Caco-2 (cell line): ENCODE results near the gene ZNF554. TPM values are rescaled to one million over a fixed set of nuclear protein-coding genes. Genes with fewer than 3 reads are reported as not detected.

ENCODE experiments used
- BruUV-seq: library from RNA; stranded (reverse); fragments of 400-500 nt; replicated peaks from 2 replicates; lab custom pipeline; 2021; lab: Mats Ljungman, UMichigan
- CTCF ChIA-PET: fragments of 300-600 bp; sonication (Branson Sonifier 250); formaldehyde crosslinking; loops from one replicate; lab custom pipeline; 2022; ENCODE audit warnings: antibody characterized with exemption; lab: Charles Lee
- POLR2A ChIA-PET: fragments of 300-600 bp; sonication (Branson Sonifier 250); formaldehyde crosslinking; loops from one replicate; lab custom pipeline; 2022; ENCODE audit warnings: antibody characterized with exemption; lab: Charles Lee
- DNase-seq, 2 experiments: peaks; one replicate each; pipeline versions ENCODE4 v3.0.0 to v3.0.0-alpha.2; 2020 to 2022
- H3K27me3 ChIP-seq: replicated peaks from 2 replicates; pipeline ENCODE4 v1.6.0; 2011; ENCODE audit warnings: low read length; ENCODE audit not compliant: control insufficient read depth, insufficient read depth
- H3K36me3 ChIP-seq: 2 replicates; pipeline ENCODE4 v1.5.1; 2011; ENCODE audit warnings: low read length; ENCODE audit not compliant: control insufficient read depth, insufficient read depth
- H3K4me1 ChIP-seq: fragments of 250-450 bp; sonication (Bioruptor Pico); 2 replicates; pipeline ENCODE4 v1.5.1; 2020; ENCODE audit warnings: mild to moderate bottlenecking
- H3K4me3 ChIP-seq: 2 replicates; pipeline ENCODE4 v1.5.1; 2011; ENCODE audit warnings: low read depth, mild to moderate bottlenecking, control low read depth, low read length
- H3K9me3 ChIP-seq: fragments of 250-450 bp; sonication (Bioruptor Pico); 2 replicates; pipeline ENCODE4 v1.5.1; 2020; ENCODE audit warnings: mild to moderate bottlenecking, moderate library complexity
- H3K27ac Mint-ChIP-seq: one replicate; pipeline ENCODE4 v1.8.0; 2022; ENCODE audit warnings: mixed read lengths; ENCODE audit not compliant: unreplicated experiment
- H3K27me3 Mint-ChIP-seq: one replicate; pipeline ENCODE4 v1.8.0; 2022; ENCODE audit warnings: mixed read lengths; ENCODE audit not compliant: insufficient read depth, unreplicated experiment
- H3K36me3 Mint-ChIP-seq: one replicate; pipeline ENCODE4 v1.8.0; 2022; ENCODE audit warnings: mild to moderate bottlenecking, mixed read lengths; ENCODE audit not compliant: insufficient read depth, unreplicated experiment
- H3K4me1 Mint-ChIP-seq: one replicate; pipeline ENCODE4 v1.8.0; 2022; ENCODE audit warnings: low read depth, mixed read lengths; ENCODE audit not compliant: unreplicated experiment
- H3K4me3 Mint-ChIP-seq: one replicate; pipeline ENCODE4 v1.8.0; 2022; ENCODE audit warnings: mild to moderate bottlenecking, moderate library complexity, mixed read lengths; ENCODE audit not compliant: unreplicated experiment
- H3K9me3 Mint-ChIP-seq: one replicate; pipeline ENCODE4 v1.8.0; 2022; ENCODE audit warnings: mixed read lengths; ENCODE audit not compliant: unreplicated experiment
- CTCF ChIP-seq, 2 experiments: fragments of 200-600 bp in 1 of 2; IDR thresholded peaks; 1 replicate in 1 of 2; 2 replicates in 1 of 2; pipeline versions ENCODE4 v1.5.1 to v1.8.0; 2011 to 2022; ENCODE audit warnings: antibody characterized with exemption in 1 of 2, control low read depth in 1 of 2, inconsistent platforms in 1 of 2, low read depth in 1 of 2, low read length in 1 of 2, mild to moderate bottlenecking in 1 of 2, moderate library complexity in 1 of 2; ENCODE audit not compliant: insufficient read depth in 1 of 2, severe bottlenecking in 1 of 2, unreplicated experiment in 1 of 2
- intact Hi-C: fragments of 100-400 bp; cut with micrococcal nuclease; formaldehyde crosslinking; loops from one replicate; pipeline ENCODE4 v1.10.0; 2022; ENCODE audit not compliant: unreplicated experiment
- total RNA-seq: library from RNA; stranded (reverse); gene quantifications from 2 replicates; pipeline ENCODE4 v1.2.3, GENCODE V29; 2022

The ZNF554 gene
- total RNA-seq, 1 experiment from 2014 or later, result 3.7 TPM

GRCh38 chr19:2775556-2776430 lies 43.9 kb upstream of the ZNF554 start:
- ChIA-PET CTCF (interaction anchor here (0.6 kb wide), 1 partner anchor 321 kb away, joined by 3 read pairs; no protein-coding TSS in a partner anchor), POLR2A (no interaction called here)
- Histone ChIP-seq H3K4me3 (no peak overlapping the region), H3K27me3 (no peaks in the 10 kb centered on the region), H3K4me1 (no peaks in the 10 kb centered on the region), H3K9me3 (no peaks in the 10 kb centered on the region), H3K36me3 (no peaks in the 10 kb centered on the region)
- H3K4me3 Mint-ChIP-seq, result no peak overlapping the region
- intact Hi-C loops, result no loop called here
- no peaks in the 10 kb centered on the region for H3K27me3 Mint-ChIP-seq
- no peaks in the 10 kb centered on the region for H3K9me3 Mint-ChIP-seq
- no TSS peak for BruUV-seq
- TF ChIP-seq CTCF (IDR thresholded peaks at IDR 0.05; ENCODE audit: insufficient read depth in 1 of 2, low read depth in 1 of 2, low read length in 1 of 2, severe bottlenecking in 1 of 2, unreplicated experiment in 1 of 2), result no peak
- H3K27ac Mint-ChIP-seq, result no peak overlapping the region
- no peak for DNase-seq
- H3K36me3 Mint-ChIP-seq, result peaks cover 46% of the 10 kb centered on the region
- no peaks in the 10 kb centered on the region for H3K4me1 Mint-ChIP-seq

GRCh38 chr19:2777952-2778683 lies 41.5 kb upstream of the ZNF554 start:
- POLR2A ChIA-PET, result interaction anchor here (0.6 to 0.7 kb wide), 2 partner anchors 20 to 109 kb away, joined by 3 to 8 read pairs; no protein-coding TSS in a partner anchor
- Histone ChIP-seq H3K4me3 (no peak overlapping the region), H3K27me3 (no peaks in the 10 kb centered on the region), H3K4me1 (peaks cover 7% of the 10 kb centered on the region; the same call in 1 of the 2 replicates), H3K36me3 (no peaks in the 10 kb centered on the region), H3K9me3 (no peaks in the 10 kb centered on the region)
- Mint-ChIP-seq H3K27me3 (no peaks in the 10 kb centered on the region), H3K9me3 (no peaks in the 10 kb centered on the region), H3K36me3 (peaks cover 50% of the 10 kb centered on the region), H3K4me1 (no peaks in the 10 kb centered on the region), H3K27ac (no peak overlapping the region), H3K4me3 (no peak overlapping the region)
- intact Hi-C loops, result no loop called here
- DNase-seq, result no peak
- BruUV-seq, result no TSS peak
- CTCF ChIA-PET, result no interaction called here
- TF ChIP-seq CTCF (IDR thresholded peaks at IDR 0.05; ENCODE audit: insufficient read depth in 1 of 2, low read depth in 1 of 2, low read length in 1 of 2, severe bottlenecking in 1 of 2, unreplicated experiment in 1 of 2), result no peak

GRCh38 chr19:2779121-2779740 lies 40.4 kb upstream of the ZNF554 start:
- Mint-ChIP-seq H3K27ac (no peak overlapping the region), H3K36me3 (peaks cover 55% of the 10 kb centered on the region), H3K4me1 (peaks cover 6% of the 10 kb centered on the region), H3K27me3 (no peaks in the 10 kb centered on the region), H3K4me3 (no peak overlapping the region), H3K9me3 (no peaks in the 10 kb centered on the region)
- H3K4me3 ChIP-seq, result no peak overlapping the region
- DNase-seq, result no peak
- peaks cover 7% of the 10 kb centered on the region for H3K4me1 ChIP-seq
- H3K27me3 ChIP-seq, result no peaks in the 10 kb centered on the region
- no TSS peak for BruUV-seq
- ChIA-PET CTCF (no interaction called here), POLR2A (no interaction called here)
- intact Hi-C loops, result no loop called here
- no peaks in the 10 kb centered on the region for H3K9me3 ChIP-seq
- H3K36me3 ChIP-seq, result no peaks in the 10 kb centered on the region
- TF ChIP-seq CTCF (IDR thresholded peaks at IDR 0.05; ENCODE audit: insufficient read depth in 1 of 2, low read depth in 1 of 2, low read length in 1 of 2, severe bottlenecking in 1 of 2, unreplicated experiment in 1 of 2), result no peak
